ENCODE results near the gene EFCAB9.
"Not testable (repeated sequence)": the region's sequence is repeated elsewhere in the genome, so short reads cannot be mapped to it uniquely, and the experiment has no call there.

The EFCAB9 gene

GRCh38 chr5:172200476-172200875, 6.5 kb downstream of the EFCAB9 start:
- H3K4me3 ChIP-seq (replicated peaks; ENCODE audit: low read depth, low read length), result no peak overlapping the region
- DNase-seq (ENCODE audit: low read depth), result no peak
- no peak for TF ChIP-seq CTCF (IDR thresholded peaks at IDR 0.05; ENCODE audit: low read length, missing control alignments)

GRCh38 chr5:172205984-172206383, 12.0 kb downstream of the EFCAB9 start:
- not testable (repeated sequence) for DNase-seq (ENCODE audit: low read depth); H3K4me3 ChIP-seq (replicated peaks; ENCODE audit: low read depth, low read length)

DNA sequence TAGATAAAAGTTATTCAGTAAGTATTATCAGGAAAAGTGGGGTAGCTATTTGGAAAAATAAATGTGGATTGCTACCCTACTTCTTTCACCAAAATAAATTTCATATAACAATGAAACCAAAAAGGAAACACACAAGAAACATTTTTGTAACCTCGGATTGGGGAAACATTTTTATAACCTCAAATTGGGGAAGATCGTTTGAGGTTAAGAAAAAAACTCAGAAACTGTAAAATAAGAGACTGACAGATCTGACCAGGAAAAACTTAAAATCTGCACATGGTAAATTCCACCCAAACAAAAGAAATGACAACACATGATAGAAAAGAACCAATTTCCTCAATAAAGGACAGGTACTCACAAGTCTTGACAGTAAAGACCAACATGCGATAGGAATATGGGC, 13.5 kb downstream of the EFCAB9 start:
- H3K4me3 ChIP-seq (replicated peaks; ENCODE audit: low read depth, low read length), result no peak overlapping the region
- DNase-seq (ENCODE audit: low read depth), result no peak
- TF ChIP-seq CTCF (IDR thresholded peaks at IDR 0.05; ENCODE audit: low read length, missing control alignments), result no peak

DNA sequence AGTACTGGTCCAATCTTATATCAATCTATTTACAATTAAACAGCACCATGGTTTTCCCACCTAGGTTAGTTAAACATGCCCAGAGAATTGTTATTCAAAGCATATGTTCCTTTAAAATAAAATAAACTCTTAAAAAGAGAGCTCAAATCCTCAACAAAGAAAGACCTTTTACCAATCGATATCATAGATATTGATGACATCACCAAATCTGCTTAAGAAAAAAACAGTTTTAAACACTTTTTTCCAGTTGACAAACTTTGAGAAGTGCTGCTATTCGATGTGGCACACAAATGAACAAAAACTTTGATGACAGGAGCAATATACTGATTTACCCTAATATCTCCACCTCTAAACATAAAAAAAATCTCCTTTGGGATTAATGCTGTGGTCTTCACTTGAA, 15.7 kb downstream of the EFCAB9 start:
- no peak for DNase-seq (ENCODE audit: low read depth)
- no peak for TF ChIP-seq CTCF (IDR thresholded peaks at IDR 0.05; ENCODE audit: low read length, missing control alignments)
- no peak overlapping the region for H3K4me3 ChIP-seq (replicated peaks; ENCODE audit: low read depth, low read length)

- TF ChIP-seq CTCF (IDR thresholded peaks at IDR 0.05; ENCODE audit: low read length, missing control alignments), result no peak
- no peak for DNase-seq (ENCODE audit: low read depth)
These were observed 17.7 kb downstream of the EFCAB9 start for GRCh38 chr5:172211676-172212075.

DNA sequence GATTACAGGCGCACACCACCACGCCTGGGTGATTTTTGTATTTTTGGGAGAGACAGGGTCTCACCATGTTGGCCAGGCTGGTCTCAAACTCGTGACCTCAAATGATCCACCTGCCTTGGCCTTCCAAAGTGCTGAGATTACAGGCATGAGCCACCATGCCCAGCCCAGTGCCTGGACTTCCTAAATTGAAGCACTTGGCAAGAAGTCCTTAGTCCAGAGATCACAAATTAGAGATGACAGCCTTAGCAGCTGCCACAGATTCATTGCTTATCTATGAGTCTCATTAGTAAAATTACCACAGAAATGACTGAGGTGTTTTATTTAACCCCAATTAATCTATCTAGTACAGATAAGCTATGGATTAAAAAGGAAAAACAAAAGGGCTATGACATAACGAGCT, 19.2 kb downstream of the EFCAB9 start:
- no peak for DNase-seq (ENCODE audit: low read depth)
- TF ChIP-seq CTCF (IDR thresholded peaks at IDR 0.05; ENCODE audit: low read length, missing control alignments), result no peak
- H3K4me3 ChIP-seq (replicated peaks; ENCODE audit: low read depth, low read length), result no peak overlapping the region

More at GRCh38 chr5:172211676-172212075, 17.7 kb downstream of the EFCAB9 start:
- H3K4me3 ChIP-seq (replicated peaks; ENCODE audit: low read depth, low read length), result no peak overlapping the region

DNA sequence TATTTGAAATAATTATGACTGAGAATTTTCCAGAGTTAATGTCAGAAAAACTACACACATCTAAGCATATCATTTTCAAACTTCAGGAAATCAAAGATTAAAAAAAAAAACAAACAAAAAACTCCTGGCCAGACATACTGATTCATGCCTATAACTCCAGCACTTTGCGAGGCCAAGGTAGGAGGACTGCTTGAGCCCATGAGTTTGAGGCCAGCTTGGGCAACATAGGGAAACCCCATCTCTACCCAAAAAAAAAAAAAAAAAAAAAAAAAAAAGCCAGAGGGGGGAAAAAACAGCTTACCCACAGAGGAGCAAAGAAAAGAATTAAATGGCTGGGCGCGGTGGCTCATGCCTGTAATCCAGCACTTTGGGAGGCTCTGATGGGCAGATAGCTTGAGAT, 22.4 kb downstream of the EFCAB9 start:
- no peak for DNase-seq (ENCODE audit: low read depth)
- H3K4me3 ChIP-seq (replicated peaks; ENCODE audit: low read depth, low read length), result no peak overlapping the region
- TF ChIP-seq CTCF (IDR thresholded peaks at IDR 0.05; ENCODE audit: low read length, missing control alignments), result no peak

- H3K4me3 ChIP-seq (replicated peaks; ENCODE audit: low read depth, low read length), result no peak overlapping the region
- no peak for DNase-seq (ENCODE audit: low read depth)
- TF ChIP-seq CTCF (IDR thresholded peaks at IDR 0.05; ENCODE audit: low read length, missing control alignments), result no peak
These were observed 25.3 kb downstream of the EFCAB9 start for GRCh38 chr5:172219296-172219695.

All from fibroblast of pulmonary artery (primary cell).